Liver (tissue), 3 donors: Measurements from ENCODE around the gene MAD2L1BP.

ENCODE experiments used
- CTCF ChIP-seq: fragments of 150-350 bp; IDR thresholded peaks from 2 replicates; pipeline ENCODE4 v1.5.1; 2017; ENCODE audit warnings: improper control_type of control experiment, low read depth, low read length; ENCODE audit not compliant: missing input control
- TAF1 ChIP-seq: conservative IDR thresholded peaks from 2 replicates; pipeline ENCODE4 v1.6.1; 2016; ENCODE audit warnings: antibody characterized with exemption, mild to moderate bottlenecking
- TF ChIP-seq, protein P1 (sequence below): IDR thresholded peaks from 2 replicates; pipeline ENCODE4 v1.6.1; 2016; ENCODE audit warnings: antibody characterized with exemption
- donor health status: healthy.
- donor health status: healthy.

- TF ChIP-seq, protein P1, sequence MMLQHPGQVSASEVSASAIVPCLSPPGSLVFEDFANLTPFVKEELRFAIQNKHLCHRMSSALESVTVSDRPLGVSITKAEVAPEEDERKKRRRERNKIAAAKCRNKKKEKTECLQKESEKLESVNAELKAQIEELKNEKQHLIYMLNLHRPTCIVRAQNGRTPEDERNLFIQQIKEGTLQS = no peak
- TF ChIP-seq CTCF (no peak), TAF1 (no peak)
Observed at GRCh38 chr6:43614396-43614730, 21.3 kb upstream of the MAD2L1BP start.
